ENCODE results near the gene EZH2.

EZH2 gene

DNA sequence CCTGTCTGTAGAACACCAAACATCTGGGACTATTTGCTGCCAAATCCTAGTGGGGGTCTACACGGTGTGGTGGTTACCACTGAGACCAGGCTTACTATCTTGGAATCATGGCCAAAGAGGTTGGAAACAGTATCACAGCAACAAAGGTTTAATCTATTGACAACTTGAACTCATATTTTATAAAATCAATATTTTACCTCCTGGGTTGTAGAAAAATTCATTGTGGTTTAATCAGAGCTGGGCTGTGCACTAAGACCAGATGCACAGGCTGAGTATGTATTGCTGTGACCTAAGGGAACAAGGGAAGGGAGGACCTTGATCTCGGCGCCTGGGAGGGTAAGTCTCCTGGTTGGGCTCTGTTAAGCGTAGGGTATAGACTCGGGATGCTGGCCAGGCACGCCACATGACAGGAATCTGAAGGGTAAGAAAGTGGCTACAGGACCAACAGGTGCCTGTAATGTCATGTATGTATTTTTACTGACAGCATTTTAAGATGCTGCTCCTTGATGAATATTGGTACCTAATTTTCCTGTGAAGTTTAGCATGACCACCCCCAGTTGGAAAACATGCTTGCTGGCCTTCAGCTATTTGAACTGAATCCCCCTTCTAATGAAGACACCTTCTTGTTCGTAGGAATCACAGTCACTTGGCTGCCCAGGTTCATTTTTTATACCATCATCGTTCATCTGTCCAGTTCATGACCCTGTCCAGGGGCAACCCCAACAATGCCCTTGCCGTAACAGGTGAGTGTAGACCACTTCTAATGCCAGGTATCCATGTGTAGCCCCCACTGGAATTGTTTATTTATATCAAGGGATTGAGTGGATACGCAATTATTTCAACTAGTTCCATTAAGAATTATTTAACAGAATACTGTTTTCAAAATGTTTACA, 79.5 kb downstream of the EZH2 start:
- DNase-seq (ENCODE audit: insufficient read length, low spot score) (no peak), FAIRE-seq (no peak)
- 0 out of 2 replicates have a peak, but pooled peaks have one; percentile 52 for TF ChIP-seq POLR2AphosphoS5 (IDR thresholded peaks at IDR 0.05; ENCODE audit: low read depth, low read length)
- no peak for TF ChIP-seq POU2F2 (IDR thresholded peaks at IDR 0.05; ENCODE audit: low read depth, low read length)

DNA sequence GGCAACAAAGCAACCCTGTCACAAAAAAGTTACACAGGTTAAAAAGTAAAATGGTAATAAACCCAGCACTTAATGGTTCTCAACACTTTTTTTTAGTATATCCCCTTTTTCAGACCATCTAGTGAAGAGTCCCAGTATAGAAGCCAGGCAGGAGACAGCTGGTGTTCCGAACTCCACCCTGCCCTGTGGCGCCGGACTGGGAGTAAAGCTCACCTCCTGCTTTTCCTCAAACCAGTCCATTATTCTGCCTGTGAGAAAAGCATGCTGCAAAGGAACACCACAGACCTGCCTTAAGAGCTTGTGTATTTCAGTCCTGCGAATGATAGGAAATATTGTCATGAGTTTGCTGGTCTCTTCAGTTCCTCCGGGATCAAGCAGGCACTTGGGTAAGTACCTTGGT, 81.0 kb downstream of the EZH2 start:
- DNase-seq (ENCODE audit: insufficient read length, low spot score) (no peak), FAIRE-seq (no peak)
- TF ChIP-seq POU2F2 (IDR thresholded peaks at IDR 0.05; ENCODE audit: low read depth, low read length) (no peak), SPI1 (IDR thresholded peaks at IDR 0.05; ENCODE audit: low read depth, low read length) (no peak), POLR2AphosphoS5 (IDR thresholded peaks at IDR 0.05; ENCODE audit: low read depth, low read length) (no peak), POLR2A (IDR thresholded peaks at IDR 0.05; ENCODE audit: low read depth, low read length) (no peak), TAF1 (IDR thresholded peaks at IDR 0.05; ENCODE audit: low read depth, low read length) (no peak), PAX5 (IDR thresholded peaks at IDR 0.05; ENCODE audit: insufficient read depth, low read length, severe bottlenecking) (no peak)

DNA sequence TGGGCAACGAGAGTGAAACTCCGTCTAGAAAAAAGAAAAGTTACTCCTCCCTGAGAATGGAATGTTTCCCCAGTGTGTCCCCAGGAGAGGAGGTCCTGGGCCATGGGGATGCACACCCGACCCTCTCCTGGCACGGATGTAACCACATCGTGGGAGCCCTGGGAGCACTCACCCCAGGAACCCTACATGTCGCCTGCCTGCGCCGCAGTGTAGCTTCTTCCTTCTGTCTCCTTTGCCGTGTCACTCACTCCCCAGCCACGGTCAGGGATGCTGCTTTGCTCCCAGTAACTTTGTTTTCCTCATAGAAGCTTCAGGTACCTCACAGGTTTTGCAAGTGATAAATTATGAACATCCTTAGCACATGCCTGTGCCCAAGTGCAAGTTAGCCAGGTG, 82.0 kb downstream of the EZH2 start:
- no peak for FAIRE-seq
- no peak for DNase-seq (ENCODE audit: insufficient read length, low spot score)

DNA sequence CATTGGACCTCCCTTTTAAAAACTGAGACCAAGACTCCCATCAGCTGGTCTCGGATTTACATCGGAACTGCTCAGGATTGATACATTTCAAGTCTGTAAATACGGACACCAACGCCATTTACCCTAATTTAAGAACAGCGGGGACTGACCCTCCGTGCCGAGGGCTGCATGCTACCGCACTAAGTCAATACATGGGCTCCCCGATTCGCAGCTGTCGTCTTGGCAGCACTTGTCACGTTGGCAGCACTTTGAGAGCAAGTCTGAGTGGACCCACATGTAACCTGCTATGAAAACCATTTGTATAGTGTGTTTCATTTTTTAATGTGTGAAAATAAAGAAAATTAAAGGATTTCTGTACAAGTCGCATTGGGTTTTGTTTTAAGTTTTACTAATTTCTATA, 83.4 kb downstream of the EZH2 start:
- TF ChIP-seq POLR2AphosphoS5 (IDR thresholded peaks at IDR 0.05; ENCODE audit: low read depth, low read length) = no peak
- no peak for TF ChIP-seq PAX5 (IDR thresholded peaks at IDR 0.05; ENCODE audit: insufficient read depth, low read length, severe bottlenecking)
- TF ChIP-seq SPI1 (IDR thresholded peaks at IDR 0.05; ENCODE audit: low read depth, low read length) = no peak
- TF ChIP-seq TAF1 (IDR thresholded peaks at IDR 0.05; ENCODE audit: low read depth, low read length) = no peak
- TF ChIP-seq POU2F2 (IDR thresholded peaks at IDR 0.05; ENCODE audit: low read depth, low read length) = no peak
- FAIRE-seq = no peak
- no peak for DNase-seq (ENCODE audit: insufficient read length, low spot score)

More for the DNA sequence above, 82.0 kb downstream of the EZH2 start:
- TF ChIP-seq TAF1 (IDR thresholded peaks at IDR 0.05; ENCODE audit: low read depth, low read length) = no peak
- no peak for TF ChIP-seq SPI1 (IDR thresholded peaks at IDR 0.05; ENCODE audit: low read depth, low read length)
- peak; percentile 32; the same call in 1 of the 2 replicates for TF ChIP-seq POLR2AphosphoS5 (IDR thresholded peaks at IDR 0.05; ENCODE audit: low read depth, low read length)

DNA sequence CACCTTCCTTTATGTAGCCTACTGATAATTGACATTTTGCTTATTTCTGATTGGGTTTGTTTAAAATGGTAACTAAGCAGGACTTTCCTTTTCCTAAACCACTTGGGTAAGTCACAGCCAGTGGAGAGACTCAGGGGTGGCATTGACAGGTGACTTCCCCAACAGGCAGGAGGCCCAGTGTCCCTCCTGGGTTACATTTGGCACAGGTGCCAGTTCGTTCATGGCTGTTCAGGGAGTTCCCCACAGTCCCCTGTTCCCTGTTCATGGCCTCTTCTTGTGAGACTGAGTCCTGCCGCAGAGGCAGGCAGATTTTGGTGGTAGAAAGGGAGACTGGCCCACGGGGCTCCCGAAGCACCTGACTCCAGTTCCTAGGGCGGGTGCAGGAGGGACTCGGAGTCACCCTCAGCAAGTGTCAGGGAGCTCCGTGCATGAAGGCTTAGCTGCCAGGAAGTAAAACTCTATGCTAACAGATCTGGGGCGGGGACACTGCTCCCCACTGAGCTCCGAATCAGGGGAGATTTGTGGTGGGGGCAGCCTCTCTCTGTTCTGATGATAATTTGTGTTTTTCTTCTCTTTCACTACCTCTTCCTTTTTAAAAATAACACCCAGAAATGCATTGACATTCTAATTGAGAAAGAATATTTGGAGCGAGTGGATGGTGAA, 84.1 kb downstream of the EZH2 start:
- FAIRE-seq (no peak), DNase-seq (ENCODE audit: insufficient read length, low spot score) (no peak)
- no peak for TF ChIP-seq SPI1 (IDR thresholded peaks at IDR 0.05; ENCODE audit: low read depth, low read length)
- TF ChIP-seq POLR2AphosphoS5 (IDR thresholded peaks at IDR 0.05; ENCODE audit: low read depth, low read length) = no peak
- no peak for TF ChIP-seq TAF1 (IDR thresholded peaks at IDR 0.05; ENCODE audit: low read depth, low read length)
- TF ChIP-seq POU2F2 (IDR thresholded peaks at IDR 0.05; ENCODE audit: low read depth, low read length) = no peak

DNA sequence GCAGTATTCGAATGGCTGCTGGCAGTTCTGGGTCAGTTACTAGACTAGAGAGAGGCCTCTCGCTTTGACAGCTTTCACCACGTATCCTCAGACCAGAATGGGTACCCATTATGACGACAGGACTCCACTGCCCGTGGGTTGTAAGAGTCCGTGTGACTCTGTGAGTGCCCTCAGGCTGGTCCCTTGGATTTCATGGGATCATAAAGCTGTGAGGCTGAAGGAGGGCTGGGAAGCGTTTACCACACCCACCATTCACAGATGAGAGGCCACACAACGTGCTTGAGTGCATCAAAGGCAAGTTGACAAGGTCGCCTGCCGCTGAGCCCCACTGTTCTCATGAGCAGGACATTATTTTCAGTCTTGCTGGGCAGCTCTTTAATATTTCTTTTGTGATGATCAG, 87.2 kb downstream of the EZH2 start:
- no peak for TF ChIP-seq POLR2A (IDR thresholded peaks at IDR 0.05; ENCODE audit: low read depth, low read length)
- no peak for TF ChIP-seq SPI1 (IDR thresholded peaks at IDR 0.05; ENCODE audit: low read depth, low read length)
- no peak for TF ChIP-seq TAF1 (IDR thresholded peaks at IDR 0.05; ENCODE audit: low read depth, low read length)
- TF ChIP-seq POU2F2 (IDR thresholded peaks at IDR 0.05; ENCODE audit: low read depth, low read length) = no peak
- TF ChIP-seq PAX5 (IDR thresholded peaks at IDR 0.05; ENCODE audit: insufficient read depth, low read length, severe bottlenecking) = no peak
- no peak for TF ChIP-seq POLR2AphosphoS5 (IDR thresholded peaks at IDR 0.05; ENCODE audit: low read depth, low read length)
- DNase-seq (ENCODE audit: insufficient read length, low spot score) (no peak), FAIRE-seq (no peak)

DNA sequence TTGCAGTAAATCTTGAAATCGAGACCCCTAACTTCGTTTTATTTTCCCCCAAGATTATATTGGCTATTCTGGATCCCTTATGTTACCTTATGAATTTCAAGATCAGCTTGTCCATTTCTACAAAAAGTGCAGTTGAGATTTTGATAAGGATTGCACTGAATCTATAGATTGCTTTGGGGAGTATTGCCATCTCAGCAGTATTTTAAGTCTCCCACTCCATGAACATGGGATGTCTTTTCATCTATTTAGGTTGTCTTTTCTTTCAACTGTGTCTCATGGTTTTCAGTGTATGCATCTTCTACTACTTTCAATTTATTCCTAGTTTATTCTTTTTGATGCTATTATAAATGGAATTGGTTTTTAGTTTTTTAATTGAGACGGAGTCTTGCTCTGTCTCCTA, 89.6 kb downstream of the EZH2 start:
- no peak for FAIRE-seq
- TF ChIP-seq TAF1 (IDR thresholded peaks at IDR 0.05; ENCODE audit: low read depth, low read length) = no peak

DNA sequence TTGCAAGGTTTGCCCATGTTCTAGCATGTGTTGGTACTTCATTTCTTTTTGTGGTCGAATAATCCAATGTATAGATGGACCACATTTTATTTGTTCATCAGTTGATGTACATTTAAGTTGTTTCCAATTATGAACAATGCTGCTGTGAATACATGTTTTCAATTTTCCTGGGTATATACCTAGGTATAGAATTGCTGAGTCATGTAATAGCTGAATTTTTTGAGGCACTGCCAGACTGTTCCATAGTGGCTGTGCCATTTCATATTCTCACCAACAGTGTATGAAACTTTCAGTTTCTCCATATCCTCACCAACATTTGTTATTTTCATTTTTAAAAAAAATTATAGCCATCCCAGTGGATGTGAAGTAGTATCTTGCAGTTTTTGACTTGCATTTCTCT, 90.5 kb downstream of the EZH2 start:
- DNase-seq (ENCODE audit: insufficient read length, low spot score) (no peak), FAIRE-seq (no peak)
- TF ChIP-seq SPI1 (IDR thresholded peaks at IDR 0.05; ENCODE audit: low read depth, low read length) (no peak), POU2F2 (IDR thresholded peaks at IDR 0.05; ENCODE audit: low read depth, low read length) (no peak), PAX5 (IDR thresholded peaks at IDR 0.05; ENCODE audit: insufficient read depth, low read length, severe bottlenecking) (no peak), POLR2A (IDR thresholded peaks at IDR 0.05; ENCODE audit: low read depth, low read length) (no peak), POLR2AphosphoS5 (IDR thresholded peaks at IDR 0.05; ENCODE audit: low read depth, low read length) (no peak), TAF1 (IDR thresholded peaks at IDR 0.05; ENCODE audit: low read depth, low read length) (no peak)

More for the DNA sequence above, 89.6 kb downstream of the EZH2 start:
- no peak for DNase-seq (ENCODE audit: insufficient read length, low spot score)

DNA sequence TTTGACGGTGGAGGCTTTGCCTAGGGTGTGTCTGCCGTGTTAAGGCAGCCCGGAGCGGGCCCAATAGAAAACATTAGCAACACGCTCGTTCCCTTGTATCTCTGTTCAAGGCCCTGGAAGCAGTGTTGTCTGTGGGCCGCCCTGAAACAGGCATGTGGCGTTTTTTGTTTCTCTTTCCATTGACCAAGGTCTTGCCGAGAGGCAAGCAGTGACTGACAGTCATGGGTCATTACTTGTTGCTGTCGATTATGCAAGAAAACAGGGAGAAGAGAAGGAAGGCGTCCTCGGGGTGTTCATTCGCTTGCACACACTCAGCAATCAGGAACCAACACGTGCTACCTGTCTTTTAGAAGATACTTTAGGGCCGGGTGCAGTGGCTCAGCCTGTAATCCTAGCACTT, 92.5 kb downstream of the EZH2 start:
- FAIRE-seq (no peak), DNase-seq (ENCODE audit: insufficient read length, low spot score) (no peak)
- TF ChIP-seq TAF1 (IDR thresholded peaks at IDR 0.05; ENCODE audit: low read depth, low read length) (no peak), SPI1 (IDR thresholded peaks at IDR 0.05; ENCODE audit: low read depth, low read length) (no peak), POLR2AphosphoS5 (IDR thresholded peaks at IDR 0.05; ENCODE audit: low read depth, low read length) (no peak), PAX5 (IDR thresholded peaks at IDR 0.05; ENCODE audit: insufficient read depth, low read length, severe bottlenecking) (no peak)

DNA sequence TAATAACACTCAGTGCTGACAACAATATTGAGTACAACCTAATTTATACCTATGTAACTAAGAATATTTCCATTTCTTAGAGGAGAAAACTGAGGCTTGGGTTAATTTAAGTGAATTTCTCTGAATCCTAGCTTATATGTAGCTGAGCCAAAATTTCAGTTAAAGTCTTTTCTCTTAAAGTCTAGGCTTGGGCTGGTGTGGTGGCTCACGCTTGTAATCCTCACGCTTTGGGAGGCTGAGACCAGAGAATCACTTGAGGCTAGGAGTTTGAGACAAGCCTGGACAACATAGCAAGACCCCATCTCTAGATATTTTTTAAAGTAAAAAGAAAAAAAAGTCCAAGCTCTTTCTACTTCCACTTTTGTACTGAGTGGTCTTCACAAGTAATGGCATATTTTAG, 93.2 kb downstream of the EZH2 start:
- FAIRE-seq (no peak), DNase-seq (ENCODE audit: insufficient read length, low spot score) (no peak)
- TF ChIP-seq POLR2AphosphoS5 (IDR thresholded peaks at IDR 0.05; ENCODE audit: low read depth, low read length) (no peak), POLR2A (IDR thresholded peaks at IDR 0.05; ENCODE audit: low read depth, low read length) (no peak), TAF1 (IDR thresholded peaks at IDR 0.05; ENCODE audit: low read depth, low read length) (no peak), SPI1 (IDR thresholded peaks at IDR 0.05; ENCODE audit: low read depth, low read length) (no peak), PAX5 (IDR thresholded peaks at IDR 0.05; ENCODE audit: insufficient read depth, low read length, severe bottlenecking) (no peak), POU2F2 (IDR thresholded peaks at IDR 0.05; ENCODE audit: low read depth, low read length) (no peak)
